Loucy (cell line): Measurements from ENCODE around the gene TXNDC12.

Source experiments
- EZH2phosphoT487 ChIP-seq: fragments of 200-600 bp; IDR thresholded peaks from 2 replicates; pipeline ENCODE4 v1.6.1; 2018; ENCODE audit warnings: antibody characterized with exemption, mild to moderate bottlenecking, moderate library complexity, borderline replicate concordance
- TF ChIP-seq, protein P1 (sequence below): fragments of 200-600 bp; sonication (generic); conservative IDR thresholded peaks from 2 replicates; pipeline ENCODE4 v1.5.1; 2014; ENCODE audit warnings: mild to moderate bottlenecking, antibody characterized with exemption, low read length

DNA sequence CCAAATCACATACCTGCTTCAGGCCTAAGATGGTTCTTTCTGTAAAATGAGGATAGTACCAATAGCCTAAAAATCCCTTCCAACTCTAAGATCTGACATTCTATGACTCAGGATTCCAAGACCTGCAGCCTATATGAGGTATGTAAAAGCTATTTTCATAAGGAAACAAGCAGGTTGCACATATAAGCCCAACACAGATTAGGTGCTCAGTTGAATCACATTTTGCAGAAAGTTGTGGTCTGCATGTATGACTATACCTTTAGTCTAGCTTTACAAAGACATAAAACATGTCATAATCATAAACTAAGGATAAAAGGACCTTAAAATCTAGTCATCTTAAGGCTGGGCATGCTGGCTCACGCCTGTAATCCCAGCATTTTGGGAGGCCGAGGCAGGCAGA is 28.7 kb downstream of the TXNDC12 start:
- TF ChIP-seq, protein P1, sequence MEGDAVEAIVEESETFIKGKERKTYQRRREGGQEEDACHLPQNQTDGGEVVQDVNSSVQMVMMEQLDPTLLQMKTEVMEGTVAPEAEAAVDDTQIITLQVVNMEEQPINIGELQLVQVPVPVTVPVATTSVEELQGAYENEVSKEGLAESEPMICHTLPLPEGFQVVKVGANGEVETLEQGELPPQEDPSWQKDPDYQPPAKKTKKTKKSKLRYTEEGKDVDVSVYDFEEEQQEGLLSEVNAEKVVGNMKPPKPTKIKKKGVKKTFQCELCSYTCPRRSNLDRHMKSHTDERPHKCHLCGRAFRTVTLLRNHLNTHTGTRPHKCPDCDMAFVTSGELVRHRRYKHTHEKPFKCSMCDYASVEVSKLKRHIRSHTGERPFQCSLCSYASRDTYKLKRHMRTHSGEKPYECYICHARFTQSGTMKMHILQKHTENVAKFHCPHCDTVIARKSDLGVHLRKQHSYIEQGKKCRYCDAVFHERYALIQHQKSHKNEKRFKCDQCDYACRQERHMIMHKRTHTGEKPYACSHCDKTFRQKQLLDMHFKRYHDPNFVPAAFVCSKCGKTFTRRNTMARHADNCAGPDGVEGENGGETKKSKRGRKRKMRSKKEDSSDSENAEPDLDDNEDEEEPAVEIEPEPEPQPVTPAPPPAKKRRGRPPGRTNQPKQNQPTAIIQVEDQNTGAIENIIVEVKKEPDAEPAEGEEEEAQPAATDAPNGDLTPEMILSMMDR, result no peak
- TF ChIP-seq EZH2phosphoT487, result no peak
